GM12878 (cell line): ENCODE data around the gene DUOXA2. TPM values are rescaled to one million over a fixed set of nuclear protein-coding genes. Genes with fewer than 3 reads are reported as not detected.

ENCODE experiments used
- ATAC-seq: fragments of 200-7000 bp; cut with Tn5 transposase; 3 replicates; pipeline ENCODE4 v1.9.1; 2020; ENCODE audit warnings: mild to moderate bottlenecking, moderate library complexity
- BruUV-seq: library from RNA; stranded (reverse); fragments of 400-500 nt; replicated peaks from 2 replicates; lab custom pipeline; 2021; lab: Mats Ljungman, UMichigan
- CTCF ChIA-PET: fragments of 300-600 bp; sonication (Branson Sonifier 250); formaldehyde crosslinking; extraction: SDS; loops from one replicate; lab custom pipeline; 2021; ENCODE audit warnings: inconsistent platforms; lab: Yijun Ruan, JAX
- POLR2A ChIA-PET: fragments of 350-600 bp; formaldehyde crosslinking; extraction: SDS; loops from one replicate; lab custom pipeline; 2021; ENCODE audit warnings: inconsistent platforms; lab: Charles Lee
- RAD21 ChIA-PET: fragments of 300-600 bp; sonication (Branson Sonifier 250); formaldehyde crosslinking; loops from one replicate; lab custom pipeline; 2023; ENCODE audit warnings: antibody characterized with exemption; ENCODE audit not compliant: unreplicated experiment; lab: Charles Lee
- SMC1A ChIA-PET: fragments of 300-600 bp; sonication (Branson Sonifier 250); formaldehyde crosslinking; loops from one replicate; lab custom pipeline; 2023; ENCODE audit not compliant: unreplicated experiment, uncharacterized antibody; lab: Charles Lee
- DNase-seq: peaks from one replicate; pipeline ENCODE4 v3.0.0-alpha.2; 2011; ENCODE audit warnings: low read depth, low spot score
- FAIRE-seq: peaks from 3 replicates; lab custom pipeline; 2011; peaks lifted over from hg19 to GRCh38; lab: Jason Lieb, UNC
- H2AFZ ChIP-seq: 2 replicates; pipeline ENCODE4 v1.6.0; 2011; ENCODE audit warnings: low read depth, low read length, control low read depth; ENCODE audit not compliant: control insufficient read depth
- H3K27ac ChIP-seq: 2 replicates; pipeline ENCODE4 v1.5.1; 2011; ENCODE audit warnings: control low read depth; ENCODE audit not compliant: control insufficient read depth, insufficient read depth
- H3K27me3 ChIP-seq, 2 experiments: replicated peaks in 1 of 2; 2 replicates each; pipeline versions ENCODE4 v1.6.0 to v1.6.1; 2011; ENCODE audit warnings: low read length in 1 of 2; ENCODE audit not compliant: control insufficient read depth in 2 of 2, insufficient read depth in 2 of 2
- H3K36me3 ChIP-seq, 2 experiments: 2 replicates each; pipeline ENCODE4 v1.5.1; 2011; ENCODE audit warnings: low read length in 1 of 2; ENCODE audit not compliant: control insufficient read depth in 2 of 2, insufficient read depth in 2 of 2
- H3K4me1 ChIP-seq: 2 replicates; pipeline ENCODE4 v1.6.1; 2011; ENCODE audit warnings: mild to moderate bottlenecking, low read length, moderate library complexity, mixed read lengths; ENCODE audit not compliant: control insufficient read depth, insufficient read depth
- H3K4me2 ChIP-seq: 2 replicates; pipeline ENCODE4 v1.6.0; 2011; ENCODE audit warnings: control low read depth; ENCODE audit not compliant: control insufficient read depth, insufficient read depth
- H3K4me3 ChIP-seq: fragments of 200-600 bp; sonication (generic); 2 replicates; pipeline ENCODE4 v1.5.1; 2016
- H3K79me2 ChIP-seq: 2 replicates; pipeline ENCODE4 v1.6.0; 2011; ENCODE audit warnings: low read length; ENCODE audit not compliant: control insufficient read depth, insufficient read depth
- H3K9ac ChIP-seq: 2 replicates; pipeline ENCODE4 v1.8.0; 2011; ENCODE audit warnings: low read length, control low read depth, mixed read lengths; ENCODE audit not compliant: control insufficient read depth, insufficient read depth
- H3K9me3 ChIP-seq: replicated peaks from 3 replicates; pipeline ENCODE4 v1.5.1; 2011; ENCODE audit warnings: mild to moderate bottlenecking, low read length; ENCODE audit not compliant: control insufficient read depth, insufficient read depth
- H4K20me1 ChIP-seq: 2 replicates; pipeline ENCODE4 v1.6.0; 2011; ENCODE audit not compliant: control insufficient read depth, insufficient read depth
- CTCF ChIP-seq, 3 experiments: IDR thresholded peaks in 2 of 3; conservative IDR thresholded peaks in 1 of 3; 2 replicates each; pipeline ENCODE4 v1.5.1; 2011; ENCODE audit warnings: low read depth in 3 of 3, low read length in 3 of 3, mild to moderate bottlenecking in 3 of 3, control low read depth in 2 of 3, moderate library complexity in 2 of 3, inconsistent platforms in 1 of 3, mixed read lengths in 1 of 3; ENCODE audit not compliant: control insufficient read depth in 2 of 3, insufficient read depth in 1 of 3; ENCODE audit errors: extremely low read depth in 1 of 3
- SIN3A ChIP-seq: IDR thresholded peaks from 2 replicates; pipeline ENCODE4 v1.6.1; 2012; ENCODE audit warnings: low read depth, low read length, improper control_type of control experiment
- STAT1 ChIP-seq: fragments of 450-650 bp; conservative IDR thresholded peaks from 2 replicates; pipeline ENCODE4 v1.6.1; 2014; ENCODE audit warnings: antibody characterized with exemption, mild to moderate bottlenecking
- WGBS: methylation state at CpG from one replicate; pipeline ENCODE4 v1.1.6; 2016; ENCODE audit warnings: low lambda C conversion rate; ENCODE audit not compliant: insufficient replicate concordance, insufficient coverage; ENCODE audit errors: missing lambda C conversion rate; 5-methylcytosine and 5-hydroxymethylcytosine counted together
- in situ Hi-C: fragments of 300-500 bp; cut with MboI; formaldehyde crosslinking; loops from 9 replicates; pipeline ENCODE4 v1.14.3; 2018; ENCODE audit warnings: mixed read lengths
- intact Hi-C: fragments of 100-400 bp; cut with micrococcal nuclease; formaldehyde crosslinking; loops from one replicate; pipeline ENCODE4 v1.14.2; 2022; ENCODE audit not compliant: unreplicated experiment
- polyA plus RNA-seq, 11 experiments: library from polyadenylated mRNA; depleted of rRNA in 4 of 11; unstranded in 6 of 11; stranded (reverse) in 5 of 11; fragments of >200 nt; fragmentation: Nextera tagmentation in 4 of 11; fragmentation: Illumina TruSeq in 1 of 11; extraction: Ambion mirVana in 4 of 11; extraction: Trizol in 1 of 11; gene quantifications; 1 replicate in 1 of 11; 2 replicates in 10 of 11; pipeline versions ENCODE4 v1.2.1 to v1.2.3, GENCODE V29; 2011 to 2016; ENCODE audit warnings: inconsistent platforms in 2 of 11, missing spikeins in 2 of 11, low read depth in 1 of 11
- total RNA-seq, 4 experiments: library from RNA; depleted of rRNA in 3 of 4; stranded (reverse); fragments of >200 nt in 3 of 4; fragmentation: Illumina TruSeq in 1 of 4; extraction: Trizol in 1 of 4; gene quantifications; 2 replicates each; pipeline versions ENCODE4 v1.2.1 to v1.2.3, GENCODE V29; 2013 to 2021

The DUOXA2 gene
- total and polyA plus RNA-seq, 10 of the 15 experiments (the other 5 are each of a cell fraction or from before 2014, with no cell fraction given): not detected

GRCh38 chr15:45110256-45110820 is 3.8 kb upstream of the DUOXA2 start:
- Histone ChIP-seq H3K4me3 (no peak overlapping the region), H3K4me1 (no peaks in the 10 kb centered on the region; the same call in 1 of the 2 replicates), H3K27ac (no peak overlapping the region), H3K79me2 (no peaks in the 10 kb centered on the region), H3K4me2 (no peak overlapping the region), H2AFZ (no peak overlapping the region), H3K36me3 (no peaks in the 10 kb centered on the region), H4K20me1 (no peaks in the 10 kb centered on the region), H3K9me3 (no peaks in the 10 kb centered on the region), H3K9ac (no peak overlapping the region), H3K27me3 (peaks cover 21 to 27% of the 10 kb centered on the region in 2 experiments)
- DNase-seq (no peak), ATAC-seq (no peak), FAIRE-seq (peak; percentile 13)
- no TSS peak for BruUV-seq
- SMC1A ChIA-PET: no interaction called here
- intact Hi-C loops (no loop called here), in situ Hi-C loops (loop anchor here (10.0 kb wide), 1 partner anchor 64 kb away; no protein-coding TSS in a partner anchor)
- 26% methylated on average over 11 of the region's 11 CpGs for WGBS
- POLR2A ChIA-PET: no interaction called here
- CTCF ChIA-PET: interaction anchor here (0.6 to 2.8 kb wide), 4 partner anchors 8 to 17 kb away, joined by 4 to 14 read pairs (median 4); no protein-coding TSS in a partner anchor
- TF ChIP-seq STAT1: no peak
- peak in 2 of 3 experiments; percentile 12 to 20; a peak in 2 of 6 replicates for TF ChIP-seq CTCF (IDR thresholded peaks at IDR 0.05 in 2 of 3, conservative IDR thresholded peaks at IDR 0.05 in 1 of 3; ENCODE audit: control insufficient read depth in 2 of 3, extremely low read depth in 1 of 3, insufficient read depth in 1 of 3, low read depth in 3 of 3, low read length in 3 of 3)
- no peak for TF ChIP-seq SIN3A
- RAD21 ChIA-PET: interaction anchor here (1.2 kb wide), 1 partner anchor 8 kb away, joined by 3 read pairs; no protein-coding TSS in a partner anchor
